Ovary (tissue), 9 donors: ENCODE results near the gene SALL1. TPM values are rescaled to one million over a fixed set of nuclear protein-coding genes. Genes with fewer than 3 reads are reported as not detected.

ENCODE experiments used
- DNase-seq, 5 donors: peaks; one replicate each; pipeline ENCODE4 v3.0.0-alpha.2; 2019 to 2020
- H3K27ac ChIP-seq, 2 donors: fragments of 200-600 bp; one replicate each; pipeline versions ENCODE4 v1.5.1 to v1.8.0; 2019 to 2022
- H3K27me3 ChIP-seq: fragments of 200-600 bp; one replicate; pipeline ENCODE4 v1.8.0; 2022
- H3K36me3 ChIP-seq: fragments of 200-600 bp; sonication (generic); one replicate; pipeline ENCODE4 v1.5.1; 2019
- H3K4me1 ChIP-seq: one replicate; pipeline ENCODE4 v1.8.1; 2013; ENCODE audit warnings: mild to moderate bottlenecking, moderate library complexity; ENCODE audit not compliant: insufficient read depth
- H3K4me3 ChIP-seq: fragments of 200-600 bp; sonication (generic); one replicate; pipeline ENCODE4 v1.5.1; 2017
- H3K9me3 ChIP-seq, 2 donors: fragments of 200-600 bp in 1 of 2; sonication (generic) in 1 of 2; one replicate each; pipeline versions ENCODE4 v1.5.1 to v1.8.1; 2013 to 2019; ENCODE audit warnings: mild to moderate bottlenecking in 1 of 2, moderate library complexity in 1 of 2
- EP300 ChIP-seq: sonication (generic); formaldehyde crosslinking; IDR thresholded peaks from one replicate; pipeline ENCODE4 v1.6.1; 2017; ENCODE audit warnings: antibody characterized with exemption
- POLR2A ChIP-seq: fragments of 450-650 bp; IDR thresholded peaks from one replicate; pipeline ENCODE4 v1.6.1; 2017; ENCODE audit warnings: antibody characterized with exemption, mild to moderate bottlenecking, moderate library complexity
- WGBS, 3 donors: extraction: QIAGEN DNeasy Blood & Tissue Kit in 1 of 3; methylation state at CpG; one replicate each; pipeline versions ENCODE4 v1.1.5 to v1.1.7; 2013 to 2017; 5-methylcytosine and 5-hydroxymethylcytosine counted together
- intact Hi-C, 4 donors: fragments of 100-400 bp; cut with DNase I; formaldehyde crosslinking; loops; one replicate each; pipeline versions ENCODE4 v1.11.0 to v1.15.1; 2022 to 2023
- polyA plus RNA-seq, 2 donors: library from polyadenylated mRNA; stranded (reverse); fragments of 200-250 nt in 1 of 2; fragments of 350-450 nt in 1 of 2; fragmentation: Illumina TruSeq in 1 of 2; extraction: RNeasy Lipid Tissue Mini Kit (QIAGEN cat#74804) in 1 of 2; gene quantifications; one replicate each; pipeline ENCODE4 v1.2.3, GENCODE V29; 2013 to 2014
- total RNA-seq, 7 donors: library from RNA; depleted of rRNA in 2 of 7; stranded (reverse); fragments of >200 nt in 2 of 7; fragmentation: NEBNext Ultra II Directional in 3 of 7; extraction: Animal tissue kit (Norgen Biotek cat#: 25700) in 3 of 7; gene quantifications; one replicate each; pipeline versions ENCODE4 v1.1.0 to v1.2.4, GENCODE V29; 2016 to 2023
- TF ChIP-seq, protein P1 (sequence below), 3 donors: fragments of 450-650 bp in 2 of 3; fragments of 200-600 bp in 1 of 3; IDR thresholded peaks; one replicate each; pipeline versions ENCODE4 v1.5.1 to v1.8.0; 2016 to 2022; ENCODE audit warnings: antibody characterized with exemption in 3 of 3, mild to moderate bottlenecking in 1 of 3
- donor health status: DM: no; HTN: no; CAD: no; lungs with moderate emphysema.
- donor health status: DM: no; HTN: no; CAD: no.
- donor health status: Bipolar disorder and iron deficiency.
- donor health status: DM: yes; HTN: yes; CAD: no.
- donor health status: DM: no; HTN: no; CAD: no.
- donor health status: DM: yes; HTN: yes; CAD: no.

The SALL1 gene
- total and polyA plus RNA-seq, 9 donors = 1.7 to 20.7 (median 4.0) TPM

DNA sequence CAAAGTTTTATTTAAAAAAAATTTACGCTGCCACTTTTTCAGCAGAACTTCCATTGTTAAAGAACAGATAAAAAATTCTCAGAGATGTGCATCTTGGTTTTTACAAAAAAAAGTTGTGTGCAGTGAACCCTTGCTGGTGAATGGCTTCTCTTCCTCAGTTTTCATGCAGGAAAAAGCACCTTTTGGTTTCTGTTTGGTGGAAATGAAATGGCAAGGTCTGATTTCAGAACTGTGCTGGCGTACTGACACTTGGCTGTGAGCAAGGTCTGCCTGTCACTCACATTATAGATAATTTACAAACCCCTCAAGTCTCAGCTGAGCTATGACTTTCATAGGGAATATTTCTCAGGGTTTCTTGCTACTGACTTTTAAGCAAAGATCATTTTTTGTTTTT is 5.7 kb upstream of the SALL1 start:
- no peak overlapping the region for H3K27ac ChIP-seq
- WGBS, 3 donors = 77 to 90% (median 86%) methylated on average over 2 of the region's 2 CpGs
- no peak for DNase-seq
- no peaks in the 10 kb centered on the region for H3K4me1 ChIP-seq
- no peaks in the 10 kb centered on the region for H3K27me3 ChIP-seq
- no peaks in the 10 kb centered on the region for H3K9me3 ChIP-seq
- no peak overlapping the region for H3K4me3 ChIP-seq
- H3K36me3 ChIP-seq = no peaks in the 10 kb centered on the region
- TF ChIP-seq EP300 (no peak), POLR2A (no peak)
- TF ChIP-seq, protein P1, sequence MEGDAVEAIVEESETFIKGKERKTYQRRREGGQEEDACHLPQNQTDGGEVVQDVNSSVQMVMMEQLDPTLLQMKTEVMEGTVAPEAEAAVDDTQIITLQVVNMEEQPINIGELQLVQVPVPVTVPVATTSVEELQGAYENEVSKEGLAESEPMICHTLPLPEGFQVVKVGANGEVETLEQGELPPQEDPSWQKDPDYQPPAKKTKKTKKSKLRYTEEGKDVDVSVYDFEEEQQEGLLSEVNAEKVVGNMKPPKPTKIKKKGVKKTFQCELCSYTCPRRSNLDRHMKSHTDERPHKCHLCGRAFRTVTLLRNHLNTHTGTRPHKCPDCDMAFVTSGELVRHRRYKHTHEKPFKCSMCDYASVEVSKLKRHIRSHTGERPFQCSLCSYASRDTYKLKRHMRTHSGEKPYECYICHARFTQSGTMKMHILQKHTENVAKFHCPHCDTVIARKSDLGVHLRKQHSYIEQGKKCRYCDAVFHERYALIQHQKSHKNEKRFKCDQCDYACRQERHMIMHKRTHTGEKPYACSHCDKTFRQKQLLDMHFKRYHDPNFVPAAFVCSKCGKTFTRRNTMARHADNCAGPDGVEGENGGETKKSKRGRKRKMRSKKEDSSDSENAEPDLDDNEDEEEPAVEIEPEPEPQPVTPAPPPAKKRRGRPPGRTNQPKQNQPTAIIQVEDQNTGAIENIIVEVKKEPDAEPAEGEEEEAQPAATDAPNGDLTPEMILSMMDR (IDR thresholded peaks at IDR 0.05) = no peak
- intact Hi-C loops = loop anchor here in 1 of 4 donors (10.0 kb wide), 1 partner anchor 88 kb away; no protein-coding TSS in a partner anchor

DNA sequence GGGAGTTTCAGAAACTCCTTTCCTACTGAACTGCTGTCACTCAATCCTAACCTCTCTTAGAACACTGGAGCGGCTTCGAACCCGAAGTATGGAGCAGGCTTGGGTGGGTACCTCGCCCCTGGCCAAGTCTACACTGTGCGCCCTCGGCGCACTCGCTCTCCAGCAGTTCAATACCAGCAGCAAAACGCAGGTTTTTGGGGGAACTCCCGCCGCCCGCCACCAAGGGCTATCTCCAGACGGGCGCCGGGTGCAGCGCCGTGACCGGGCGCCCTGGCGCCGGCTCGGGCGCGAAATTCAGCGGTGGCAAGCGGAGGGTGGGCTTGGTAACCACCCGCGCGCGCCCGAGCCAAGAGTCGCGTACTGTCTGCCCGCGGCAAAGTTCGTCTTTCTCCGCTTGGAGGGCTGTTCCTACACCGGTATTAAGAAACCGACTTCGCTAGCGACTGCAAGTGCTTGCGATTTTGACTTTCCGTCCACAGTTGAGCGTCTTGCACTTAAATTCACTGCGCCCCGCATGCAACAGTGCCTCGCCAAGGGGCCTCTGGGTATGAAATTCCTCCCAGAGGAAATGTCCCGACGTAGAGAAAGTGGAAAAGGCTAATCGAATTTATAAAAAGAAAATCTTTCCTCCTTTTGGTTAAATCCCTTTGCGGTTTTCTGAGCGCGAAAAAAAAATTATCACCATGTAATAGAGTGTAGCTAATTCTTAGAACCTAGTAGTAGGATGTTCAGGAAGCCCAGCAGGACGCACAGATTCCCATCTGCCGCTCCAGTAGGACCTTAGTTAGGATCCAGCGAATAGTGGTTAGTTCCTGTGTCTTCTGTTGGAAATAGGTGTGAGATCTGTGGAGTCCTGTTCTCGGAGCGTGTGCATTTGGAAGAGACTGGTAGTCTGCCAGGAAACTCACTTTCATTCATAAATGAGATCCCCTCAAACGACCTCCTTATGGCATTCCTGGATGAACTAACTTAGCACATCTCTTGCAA is 5.0 kb upstream of the SALL1 start:
- TF ChIP-seq, protein P1 (IDR thresholded peaks at IDR 0.05) = no peak
- intact Hi-C loops = loop anchor here in 1 of 4 donors (10.0 kb wide), 1 partner anchor 89 kb away; no protein-coding TSS in a partner anchor
- Histone ChIP-seq H3K4me1 (no peaks in the 10 kb centered on the region), H3K27me3 (no peaks in the 10 kb centered on the region), H3K27ac (no peak overlapping the region), H3K4me3 (peak overlapping the region; percentile 39), H3K36me3 (no peaks in the 10 kb centered on the region), H3K9me3 (no peaks in the 10 kb centered on the region)
- whole genome bisulfite sequencing, 3 donors = 33 to 42% (median 34%) methylated on average over 54 to 59 of the region's 59 CpGs
- DNase-seq = peak in 1 of 5 donors; percentile 47

GRCh38 chr16:51155199-51155607 is 4.1 kb upstream of the SALL1 start:
- intact Hi-C loops = loop anchor here in 1 of 4 donors (10.0 kb wide), 1 partner anchor 90 kb away; no protein-coding TSS in a partner anchor
- peak in 3 of 5 donors; percentile 30 to 57 (median 30) for DNase-seq
- peaks cover 2% of the 10 kb centered on the region for H3K4me1 ChIP-seq

More at GRCh38 chr16:51155199-51155607, 4.1 kb upstream of the SALL1 start:
- peak overlapping the region; percentile 39 for H3K4me3 ChIP-seq
- H3K9me3 ChIP-seq = no peaks in the 10 kb centered on the region
- H3K27ac ChIP-seq = no peak overlapping the region
- no peaks in the 10 kb centered on the region for H3K36me3 ChIP-seq
- 28 to 60% (median 50%) methylated on average over 20 of the region's 20 CpGs for WGBS, 3 donors
- TF ChIP-seq EP300 (no peak), POLR2A (no peak)
- TF ChIP-seq, protein P1 (IDR thresholded peaks at IDR 0.05) = no peak
- no peaks in the 10 kb centered on the region for H3K27me3 ChIP-seq
